ENCODE data around the gene ZCCHC14. TPM values are rescaled to one million over a fixed set of nuclear protein-coding genes. Genes with fewer than 3 reads are reported as not detected.

Gene ZCCHC14
- total and polyA plus RNA-seq, 10 of the 15 experiments (the other 5 are each of a cell fraction or from before 2014, with no cell fraction given) = 0.02 to 0.26 (median 0.05) TPM; not detected in 3

DNA sequence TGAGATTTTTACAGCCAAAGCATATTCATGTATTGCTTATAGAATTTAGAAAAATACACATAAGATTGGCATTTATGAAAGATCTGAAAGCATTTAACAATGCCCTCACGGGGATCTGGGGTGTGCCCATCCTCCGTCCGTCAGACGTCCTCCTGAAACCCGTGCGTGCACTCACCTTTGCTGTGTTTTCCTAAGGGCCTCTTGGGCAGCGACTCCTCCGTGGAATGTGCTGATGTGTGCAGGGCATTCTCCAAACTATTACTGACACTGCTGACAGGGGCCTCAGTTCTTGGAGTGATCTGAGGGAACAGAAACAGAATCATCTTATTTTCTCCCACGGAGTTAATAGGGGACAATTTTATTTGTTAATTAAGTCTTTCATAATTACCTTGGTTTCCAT lies 33.0 kb downstream of the ZCCHC14 start (continued):
- TF ChIP-seq, protein P1, sequence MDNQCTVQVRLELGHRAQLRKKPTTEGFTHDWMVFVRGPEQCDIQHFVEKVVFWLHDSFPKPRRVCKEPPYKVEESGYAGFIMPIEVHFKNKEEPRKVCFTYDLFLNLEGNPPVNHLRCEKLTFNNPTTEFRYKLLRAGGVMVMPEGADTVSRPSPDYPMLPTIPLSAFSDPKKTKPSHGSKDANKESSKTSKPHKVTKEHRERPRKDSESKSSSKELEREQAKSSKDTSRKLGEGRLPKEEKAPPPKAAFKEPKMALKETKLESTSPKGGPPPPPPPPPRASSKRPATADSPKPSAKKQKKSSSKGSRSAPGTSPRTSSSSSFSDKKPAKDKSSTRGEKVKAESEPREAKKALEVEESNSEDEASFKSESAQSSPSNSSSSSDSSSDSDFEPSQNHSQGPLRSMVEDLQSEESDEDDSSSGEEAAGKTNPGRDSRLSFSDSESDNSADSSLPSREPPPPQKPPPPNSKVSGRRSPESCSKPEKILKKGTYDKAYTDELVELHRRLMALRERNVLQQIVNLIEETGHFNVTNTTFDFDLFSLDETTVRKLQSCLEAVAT (IDR thresholded peaks at IDR 0.05) = no peak

DNA sequence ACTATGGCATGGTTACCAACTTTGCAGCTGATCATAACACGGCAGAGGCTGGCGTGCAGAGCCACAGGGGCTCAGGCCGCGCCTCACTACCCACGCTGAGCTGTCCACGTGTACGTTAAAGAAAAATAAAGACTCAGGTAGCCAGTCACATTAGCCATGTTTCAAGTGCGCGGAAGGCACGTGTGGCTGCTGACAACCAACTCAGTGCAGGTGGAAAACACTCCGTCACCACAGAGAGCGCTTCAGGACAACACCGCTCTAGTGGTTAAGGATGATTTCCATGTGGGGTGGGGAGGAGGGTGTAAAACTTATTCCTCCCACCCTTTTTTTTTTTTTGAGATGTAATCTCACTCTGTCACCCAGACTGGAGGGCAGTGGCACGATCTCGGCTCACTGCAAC lies 33.8 kb downstream of the ZCCHC14 start:
- Histone ChIP-seq H4K20me1 (ENCODE audit: control insufficient read depth, insufficient read depth) (no peaks in the 10 kb centered on the region), H3K9me3 (replicated peaks; ENCODE audit: control insufficient read depth, insufficient read depth, low read length) (no peaks in the 10 kb centered on the region), H3K4me1 (ENCODE audit: control insufficient read depth, insufficient read depth, low read length) (no peaks in the 10 kb centered on the region; the same call in 1 of the 2 replicates), H2AFZ (ENCODE audit: control insufficient read depth, low read depth, low read length) (no peak overlapping the region), H3K27ac (ENCODE audit: control insufficient read depth, insufficient read depth) (no peak overlapping the region), H3K9ac (ENCODE audit: control insufficient read depth, insufficient read depth, low read length) (no peak overlapping the region), H3K27me3 (replicated peaks in 1 of 2; ENCODE audit: control insufficient read depth in 2 of 2, insufficient read depth in 2 of 2, low read length in 1 of 2) (no peaks in the 10 kb centered on the region), H3K36me3 (ENCODE audit: control insufficient read depth in 2 of 2, insufficient read depth in 2 of 2, low read length in 1 of 2) (no peaks in the 10 kb centered on the region), H3K79me2 (ENCODE audit: control insufficient read depth, insufficient read depth, low read length) (no peaks in the 10 kb centered on the region), H3K4me2 (ENCODE audit: control insufficient read depth, insufficient read depth) (no peak overlapping the region), H3K4me3 (no peak overlapping the region)
- FAIRE-seq = no peak
- TF ChIP-seq ZNF622 (IDR thresholded peaks at IDR 0.05) = no peak
- no peak for TF ChIP-seq ATF7 (IDR thresholded peaks at IDR 0.05; ENCODE audit: low read depth)
- TF ChIP-seq NR2C1 (IDR thresholded peaks at IDR 0.05) = no peak
- no peak for TF ChIP-seq SMAD5 (IDR thresholded peaks at IDR 0.05; ENCODE audit: low read depth)
- TF ChIP-seq NFIC (IDR thresholded peaks at IDR 0.05; ENCODE audit: low read depth, low read length) = no peak
- TF ChIP-seq ASH2L (IDR thresholded peaks at IDR 0.05; ENCODE audit: borderline replicate concordance, low read depth) = no peak
- TF ChIP-seq RB1 (IDR thresholded peaks at IDR 0.05; ENCODE audit: borderline replicate concordance) = no peak
- TF ChIP-seq BCL11A (IDR thresholded peaks at IDR 0.05; ENCODE audit: low read depth, low read length) = no peak
- TF ChIP-seq YBX1 (IDR thresholded peaks at IDR 0.05) = no peak
- no peak for TF ChIP-seq POU2F2 (IDR thresholded peaks at IDR 0.05; ENCODE audit: borderline replicate concordance, low read depth, low read length)
- TF ChIP-seq SRF (IDR thresholded peaks at IDR 0.05; ENCODE audit: low read depth in 2 of 2, low read length in 2 of 2) = no peak
- TF ChIP-seq NFYA (IDR thresholded peaks at IDR 0.05; ENCODE audit: borderline replicate concordance, low read depth, low read length) = no peak
- no peak for TF ChIP-seq KDM1A (IDR thresholded peaks at IDR 0.05; ENCODE audit: borderline replicate concordance)
- TF ChIP-seq ZNF274 (IDR thresholded peaks at IDR 0.05; ENCODE audit: insufficient read depth, insufficient read length) = no peak
- TF ChIP-seq JUND (IDR thresholded peaks at IDR 0.05; ENCODE audit: low read depth, low read length) = no peak
- TF ChIP-seq TAF1 (IDR thresholded peaks at IDR 0.05; ENCODE audit: borderline replicate concordance, low read depth, low read length) = no peak
- no peak for TF ChIP-seq SP1 (IDR thresholded peaks at IDR 0.05; ENCODE audit: low read depth, low read length)
- intact Hi-C loops (cut with micrococcal nuclease; ENCODE audit: unreplicated experiment) (no loop called here), in situ Hi-C loops (cut with MboI) (no loop called here)
- WGBS (ENCODE audit: insufficient coverage, insufficient replicate concordance, low lambda C conversion rate, missing lambda C conversion rate) = 66% methylated on average over 13 of the region's 15 CpGs
- POLR2A ChIA-PET = no interaction called here
- no peak for ATAC-seq
- no peak for DNase-seq (ENCODE audit: low read depth, low spot score)
- CTCF ChIA-PET = no interaction called here
- RAD21 ChIA-PET (ENCODE audit: unreplicated experiment) = no interaction called here
- SMC1A ChIA-PET (ENCODE audit: uncharacterized antibody, unreplicated experiment) = no interaction called here
- no TSS peak for BruUV-seq (replicated peaks)
